Osteocyte (in vitro differentiated cells): ENCODE measurements around the gene GIMAP5. TPM values are rescaled to one million over a fixed set of nuclear protein-coding genes. Genes with fewer than 3 reads are reported as not detected.

Experiments used
- DNase-seq: peaks from one replicate; pipeline ENCODE4 v3.0.0; 2021; ENCODE audit warnings: mixed read lengths; ENCODE audit not compliant: unreplicated experiment; ENCODE audit errors: extremely low spot score
- H3K27ac Mint-ChIP-seq: one replicate; pipeline ENCODE4 v1.8.0; 2021; ENCODE audit warnings: mild to moderate bottlenecking, mixed read lengths; ENCODE audit not compliant: unreplicated experiment
- H3K27me3 Mint-ChIP-seq: one replicate; pipeline ENCODE4 v1.8.0; 2021; ENCODE audit warnings: mixed read lengths; ENCODE audit not compliant: unreplicated experiment
- H3K36me3 Mint-ChIP-seq: one replicate; pipeline ENCODE4 v1.8.0; 2021; ENCODE audit warnings: mixed read lengths; ENCODE audit not compliant: unreplicated experiment
- H3K4me1 Mint-ChIP-seq: one replicate; pipeline ENCODE4 v1.8.0; 2021; ENCODE audit warnings: mixed read lengths; ENCODE audit not compliant: unreplicated experiment
- H3K4me3 Mint-ChIP-seq: one replicate; pipeline ENCODE4 v1.8.0; 2021; ENCODE audit warnings: mild to moderate bottlenecking, moderate library complexity, mixed read lengths; ENCODE audit not compliant: unreplicated experiment
- H3K9me3 Mint-ChIP-seq: one replicate; pipeline ENCODE4 v1.8.0; 2021; ENCODE audit warnings: mixed read lengths; ENCODE audit not compliant: unreplicated experiment
- CTCF ChIP-seq: fragments of 200-600 bp; sonication (generic); IDR thresholded peaks from 2 replicates; pipeline ENCODE4 v1.5.0; 2021; ENCODE audit warnings: antibody characterized with exemption, mild to moderate bottlenecking, moderate library complexity
- total RNA-seq: library from RNA; stranded (reverse); gene quantifications from 2 replicates; pipeline ENCODE4 v1.2.1, GENCODE V29; 2021

Gene GIMAP5
- total RNA-seq, 1 donor from 2014 or later: not detected

DNA sequence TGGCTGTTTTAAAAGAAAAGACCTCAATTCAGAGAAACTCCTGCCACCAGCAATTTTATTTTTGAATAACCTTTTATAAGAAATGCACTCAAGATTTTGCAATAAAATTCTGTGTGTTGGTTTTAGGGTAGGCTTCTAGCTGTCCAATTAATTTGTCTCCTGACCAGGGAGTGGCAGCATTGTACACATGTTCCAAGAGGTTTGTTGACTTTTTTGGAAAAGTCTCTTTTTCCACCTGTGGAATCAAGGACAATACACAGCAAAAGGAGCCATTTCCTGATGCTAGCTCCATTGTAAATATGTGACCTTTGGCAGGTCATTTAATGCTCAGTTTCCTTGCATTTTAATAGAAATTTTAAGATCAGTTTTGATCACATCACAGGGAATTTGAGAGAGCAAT, 1.8 kb downstream of the GIMAP5 start:
- Mint-ChIP-seq H3K27me3 (no peaks in the 10 kb centered on the region), H3K4me3 (no peak overlapping the region), H3K27ac (no peak overlapping the region), H3K9me3 (no peaks in the 10 kb centered on the region), H3K4me1 (no peaks in the 10 kb centered on the region), H3K36me3 (no peaks in the 10 kb centered on the region)
- no peak for TF ChIP-seq CTCF
- no peak for DNase-seq

GRCh38 chr7:150740053-150740452, 2.8 kb downstream of the GIMAP5 start:
- Mint-ChIP-seq H3K4me3 (no peak overlapping the region), H3K27me3 (no peaks in the 10 kb centered on the region), H3K4me1 (no peaks in the 10 kb centered on the region), H3K27ac (no peak overlapping the region), H3K36me3 (no peaks in the 10 kb centered on the region), H3K9me3 (no peaks in the 10 kb centered on the region)
- DNase-seq: no peak
- TF ChIP-seq CTCF: no peak

GRCh38 chr7:150742286-150742968, 5.2 kb downstream of the GIMAP5 start:
- Mint-ChIP-seq H3K27ac (no peak overlapping the region), H3K9me3 (no peaks in the 10 kb centered on the region), H3K4me3 (no peak overlapping the region), H3K4me1 (no peaks in the 10 kb centered on the region), H3K36me3 (no peaks in the 10 kb centered on the region), H3K27me3 (no peaks in the 10 kb centered on the region)
- no peak for TF ChIP-seq CTCF
- DNase-seq: no peak

GRCh38 chr7:150744041-150744656, 6.9 kb downstream of the GIMAP5 start:
- Mint-ChIP-seq H3K27me3 (no peaks in the 10 kb centered on the region), H3K4me3 (no peak overlapping the region), H3K36me3 (no peaks in the 10 kb centered on the region), H3K4me1 (no peaks in the 10 kb centered on the region), H3K9me3 (no peaks in the 10 kb centered on the region), H3K27ac (no peak overlapping the region)
- TF ChIP-seq CTCF: no peak
- DNase-seq: no peak

DNA sequence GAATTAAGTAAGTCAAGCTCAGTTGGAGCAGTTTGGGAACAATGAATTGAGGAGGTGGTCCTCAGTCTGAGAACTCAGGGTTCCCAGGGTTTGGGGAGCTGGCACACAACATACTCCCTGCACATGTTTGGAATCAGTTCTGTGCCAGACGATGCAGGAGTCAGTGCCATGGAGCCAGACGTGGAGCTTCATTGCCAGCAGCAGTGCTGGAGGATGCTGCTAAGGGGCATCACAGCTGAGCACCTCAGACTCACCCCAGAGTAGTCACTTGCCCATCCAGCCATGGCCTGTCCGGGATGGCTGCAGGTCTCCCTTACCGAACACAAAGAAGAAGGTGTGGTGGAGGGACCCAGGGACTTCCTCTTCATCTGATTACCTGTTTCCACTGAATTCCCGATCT, 7.9 kb downstream of the GIMAP5 start:
- Mint-ChIP-seq H3K9me3 (no peaks in the 10 kb centered on the region), H3K27me3 (no peaks in the 10 kb centered on the region), H3K36me3 (no peaks in the 10 kb centered on the region), H3K27ac (no peak overlapping the region), H3K4me1 (no peaks in the 10 kb centered on the region), H3K4me3 (no peak overlapping the region)
- DNase-seq: no peak
- TF ChIP-seq CTCF: no peak
